Urinary bladder (tissue), 4 donors: ENCODE data around the gene INPP4A. TPM values are rescaled to one million over a fixed set of nuclear protein-coding genes. Genes with fewer than 3 reads are reported as not detected.

Source experiments
- DNase-seq: peaks from one replicate; pipeline ENCODE4 v3.0.0-alpha.2; 2015; ENCODE audit errors: extremely low spot score
- H3K27ac ChIP-seq: one replicate; pipeline ENCODE4 v1.5.1; 2013; ENCODE audit warnings: low read depth, mild to moderate bottlenecking, moderate library complexity
- H3K36me3 ChIP-seq: one replicate; pipeline ENCODE4 v1.6.1; 2013; ENCODE audit warnings: mild to moderate bottlenecking, moderate library complexity; ENCODE audit not compliant: insufficient read depth
- H3K4me1 ChIP-seq: one replicate; pipeline ENCODE4 v1.6.1; 2013; ENCODE audit warnings: mild to moderate bottlenecking, moderate library complexity; ENCODE audit not compliant: insufficient read depth
- H3K4me3 ChIP-seq: one replicate; pipeline ENCODE4 v1.5.1; 2013; ENCODE audit warnings: low read depth, low read length
- WGBS: extraction: QIAGEN DNeasy Blood & Tissue Kit; methylation state at CpG from one replicate; pipeline ENCODE4 v1.1.7; 2013; 5-methylcytosine and 5-hydroxymethylcytosine counted together
- polyA plus RNA-seq: library from polyadenylated mRNA; stranded (reverse); fragments of 200-250 nt; gene quantifications from one replicate; pipeline ENCODE4 v1.2.3, GENCODE V29; 2013
- total RNA-seq: library from RNA; depleted of rRNA; stranded (reverse); fragments of >200 nt; gene quantifications from one replicate; pipeline ENCODE4 v1.2.3, GENCODE V29; 2014
- donor health status: healthy with polysubstance abuse.
- donor health status: healthy.

The INPP4A gene
- total and polyA plus RNA-seq, 2 donors = 19.2 to 32.6 TPM

DNA sequence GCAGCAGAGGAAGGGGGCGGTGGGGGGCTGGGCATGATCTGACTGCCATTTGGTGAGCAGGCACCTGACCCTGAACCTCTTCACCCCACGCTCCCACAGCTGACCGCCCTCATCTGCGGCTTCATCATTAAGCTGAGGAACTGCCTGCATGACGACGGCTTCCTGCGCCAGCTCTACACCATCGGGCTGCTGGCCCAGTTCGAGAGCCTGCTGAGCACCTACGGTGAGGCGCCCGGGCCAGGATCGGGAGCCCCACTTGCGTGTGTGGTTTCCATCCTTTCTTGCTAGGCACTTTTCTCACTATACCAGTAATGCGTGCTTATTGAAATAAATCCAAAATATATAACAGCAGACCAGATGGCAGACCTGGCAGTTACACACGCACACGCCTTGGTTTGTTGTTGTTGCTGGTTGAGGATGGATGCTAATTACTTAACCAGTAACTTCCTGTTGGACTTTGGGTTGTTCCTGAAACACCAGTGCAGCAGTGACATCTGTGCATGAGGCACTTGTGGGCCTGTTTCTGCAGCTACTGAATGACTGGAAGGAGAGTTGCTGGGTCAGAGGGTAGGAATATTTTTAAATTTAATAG, 120.0 kb downstream of the INPP4A start:
- no peaks in the 10 kb centered on the region for H3K4me1 ChIP-seq
- no peak overlapping the region for H3K27ac ChIP-seq
- no peak overlapping the region for H3K4me3 ChIP-seq
- WGBS = 93% methylated on average over 17 of the region's 17 CpGs
- no peaks in the 10 kb centered on the region for H3K36me3 ChIP-seq
- DNase-seq = no peak

DNA sequence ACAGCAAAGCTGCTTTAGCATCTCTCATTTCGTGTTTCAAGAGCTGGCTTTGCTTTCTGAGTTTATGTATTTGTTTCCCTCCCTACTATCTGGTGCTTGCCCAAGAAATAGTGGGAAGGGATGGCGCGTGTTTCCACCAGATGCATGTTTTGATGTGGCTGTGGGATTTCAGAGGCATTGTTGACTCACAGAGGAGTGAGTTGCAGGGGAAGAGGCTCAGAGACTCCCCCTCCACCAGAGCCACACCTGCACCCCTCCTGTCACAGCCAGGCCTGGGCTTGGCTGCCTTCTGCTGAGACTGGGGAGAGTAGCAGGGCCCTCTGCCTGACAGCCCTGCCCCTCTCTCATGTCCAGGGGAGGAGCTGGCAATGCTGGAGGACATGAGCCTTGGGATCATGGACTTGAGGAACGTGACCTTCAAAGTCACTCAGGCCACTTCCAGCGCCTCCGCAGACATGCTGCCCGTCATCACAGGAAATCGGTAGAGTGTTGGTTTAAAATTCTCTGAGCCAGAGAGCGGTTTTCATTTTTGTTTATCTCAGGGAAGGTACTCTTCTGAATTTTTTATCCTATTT, 120.7 kb downstream of the INPP4A start:
- Histone ChIP-seq H3K4me1 (no peaks in the 10 kb centered on the region), H3K27ac (no peak overlapping the region), H3K4me3 (no peak overlapping the region), H3K36me3 (no peaks in the 10 kb centered on the region)
- DNase-seq = no peak
- WGBS = 91% methylated on average over 9 of the region's 9 CpGs

DNA sequence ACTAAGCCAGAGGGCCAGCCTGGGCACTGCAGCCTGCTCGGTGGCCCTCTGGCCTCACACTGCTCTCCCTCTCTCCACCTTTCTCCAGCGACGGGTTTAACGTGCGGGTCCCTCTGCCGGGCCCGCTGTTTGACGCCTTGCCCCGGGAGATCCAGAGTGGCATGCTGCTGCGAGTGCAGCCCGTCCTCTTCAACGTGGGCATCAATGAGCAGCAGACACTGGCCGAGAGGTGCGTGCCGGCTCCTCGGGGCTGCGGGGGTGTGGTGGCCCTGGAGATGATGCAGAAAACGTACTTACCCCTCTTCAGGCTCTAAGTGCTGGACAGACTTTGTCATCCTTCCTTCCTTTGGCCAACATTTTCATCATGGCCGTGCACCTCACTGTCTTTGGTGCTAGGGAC, 121.3 kb downstream of the INPP4A start:
- Histone ChIP-seq H3K4me3 (no peak overlapping the region), H3K4me1 (no peaks in the 10 kb centered on the region), H3K36me3 (no peaks in the 10 kb centered on the region), H3K27ac (no peak overlapping the region)
- WGBS = 95% methylated on average over 19 of the region's 19 CpGs
- no peak for DNase-seq

DNA sequence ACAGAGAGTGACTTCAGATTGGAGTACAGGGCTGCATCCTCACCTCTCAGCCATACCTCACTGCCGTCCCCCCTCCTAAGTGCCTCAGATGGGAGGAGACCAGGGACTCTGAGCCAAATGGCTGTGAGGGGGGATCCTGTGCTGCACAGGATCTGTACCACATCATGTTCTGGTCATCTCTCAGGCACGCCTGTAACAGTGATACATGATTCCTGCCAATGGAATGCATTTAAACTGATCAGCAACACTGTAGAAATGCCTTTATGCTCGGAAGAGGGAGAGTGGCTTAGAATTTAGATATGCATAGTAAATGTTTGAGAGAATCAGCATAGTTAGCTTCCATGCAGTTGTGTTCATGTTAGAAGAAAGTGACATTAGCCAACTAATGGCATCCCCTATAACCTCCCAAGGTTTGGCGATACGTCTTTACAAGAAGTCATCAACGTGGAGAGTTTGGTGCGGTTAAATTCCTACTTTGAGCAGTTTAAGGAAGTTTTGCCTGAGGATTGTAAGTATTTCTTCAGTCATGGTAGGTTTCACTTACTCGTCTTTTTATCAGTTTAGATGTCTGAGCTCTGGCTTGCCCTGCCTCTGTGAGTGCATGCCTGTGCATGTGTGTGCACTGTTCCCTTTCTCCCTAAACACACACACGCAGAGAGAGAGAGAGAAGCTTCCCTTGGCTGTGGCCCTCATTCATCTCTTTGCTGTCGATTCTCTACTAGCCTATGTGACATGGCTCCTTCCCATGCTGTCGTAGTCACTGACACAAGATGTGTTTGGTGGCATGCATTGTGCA, 123.7 kb downstream of the INPP4A start:
- DNase-seq = peak; percentile 11
- no peaks in the 10 kb centered on the region for H3K36me3 ChIP-seq
- no peaks in the 10 kb centered on the region for H3K4me1 ChIP-seq
- no peak overlapping the region for H3K4me3 ChIP-seq
- H3K27ac ChIP-seq = no peak overlapping the region
- WGBS = 89% methylated on average over 11 of the region's 11 CpGs

GRCh38 chr2:98569197-98569793, 124.6 kb downstream of the INPP4A start:
- no peak for DNase-seq
- no peaks in the 10 kb centered on the region for H3K36me3 ChIP-seq
- no peak overlapping the region for H3K27ac ChIP-seq
- H3K4me1 ChIP-seq = no peaks in the 10 kb centered on the region
- no peak overlapping the region for H3K4me3 ChIP-seq
- 70% methylated on average over 19 of the region's 19 CpGs for WGBS

DNA sequence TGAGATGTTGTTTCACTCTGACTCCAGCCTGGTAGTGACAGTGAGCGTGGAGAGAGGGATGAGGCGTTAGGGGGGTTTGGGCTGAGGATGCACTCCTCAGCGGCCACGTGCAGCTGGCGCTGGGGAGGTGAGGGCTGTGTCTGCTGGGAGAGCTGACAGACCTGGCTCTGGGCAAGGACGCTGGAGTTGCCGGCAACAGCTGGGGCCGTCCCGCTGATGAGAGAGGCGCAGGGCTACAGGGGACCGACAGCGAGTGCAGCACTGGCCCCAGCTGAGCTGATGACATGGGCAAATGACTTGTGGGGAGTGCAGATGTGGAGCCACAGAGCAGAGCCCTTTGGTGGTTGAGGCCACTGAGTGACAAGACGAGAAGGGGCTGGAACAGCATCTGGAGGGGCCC, 125.3 kb downstream of the INPP4A start:
- no peak for DNase-seq
- WGBS = 95% methylated on average over 13 of the region's 13 CpGs
- H3K36me3 ChIP-seq = no peaks in the 10 kb centered on the region

GRCh38 chr2:98570356-98570755, 125.7 kb downstream of the INPP4A start:
- H3K4me3 ChIP-seq = no peak overlapping the region
- no peak for DNase-seq
- WGBS = 94% methylated on average over 5 of the region's 5 CpGs
- H3K36me3 ChIP-seq = no peaks in the 10 kb centered on the region
- no peak overlapping the region for H3K27ac ChIP-seq
- no peaks in the 10 kb centered on the region for H3K4me1 ChIP-seq

More for the DNA sequence above, 125.3 kb downstream of the INPP4A start:
- Histone ChIP-seq H3K4me3 (no peak overlapping the region), H3K4me1 (no peaks in the 10 kb centered on the region), H3K27ac (no peak overlapping the region)

- DNase-seq = no peak
- Histone ChIP-seq H3K4me3 (no peak overlapping the region), H3K36me3 (no peaks in the 10 kb centered on the region), H3K4me1 (no peaks in the 10 kb centered on the region), H3K27ac (no peak overlapping the region)
- 93% methylated on average over 13 of the region's 13 CpGs for WGBS
Observed at GRCh38 chr2:98571121-98571701, 126.6 kb downstream of the INPP4A start.

DNA sequence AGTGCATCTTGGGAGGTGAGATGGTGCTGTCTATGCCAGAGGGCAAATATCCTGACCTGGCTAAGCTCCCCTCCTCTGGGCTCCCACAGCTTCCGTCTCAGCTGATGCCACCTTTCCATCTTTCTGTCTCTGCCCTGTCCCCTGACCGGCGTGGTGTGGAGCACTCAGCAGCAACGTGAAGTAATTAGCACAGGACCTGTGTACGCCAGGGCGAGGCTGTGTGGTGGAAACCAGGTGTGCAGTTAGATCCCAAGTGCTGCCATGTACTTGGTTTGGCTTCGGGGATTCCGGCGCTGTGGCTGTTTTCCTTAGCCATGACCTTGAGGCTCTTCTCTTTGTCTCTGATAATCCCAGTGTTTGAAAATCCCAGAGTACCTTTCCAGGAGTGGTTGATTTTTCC, 127.1 kb downstream of the INPP4A start:
- Histone ChIP-seq H3K4me3 (no peak overlapping the region), H3K27ac (no peak overlapping the region), H3K36me3 (no peaks in the 10 kb centered on the region), H3K4me1 (no peaks in the 10 kb centered on the region)
- 91% methylated on average over 9 of the region's 9 CpGs for WGBS
- no peak for DNase-seq

GRCh38 chr2:98572211-98572610, 127.6 kb downstream of the INPP4A start:
- no peaks in the 10 kb centered on the region for H3K36me3 ChIP-seq

GRCh38 chr2:98572676-98573075, 128.0 kb downstream of the INPP4A start:
- Histone ChIP-seq H3K4me3 (no peak overlapping the region), H3K4me1 (no peaks in the 10 kb centered on the region), H3K27ac (no peak overlapping the region), H3K36me3 (no peaks in the 10 kb centered on the region)
- DNase-seq = no peak
- 73% methylated on average over 15 of the region's 15 CpGs for WGBS

More at GRCh38 chr2:98572211-98572610, 127.6 kb downstream of the INPP4A start:
- Histone ChIP-seq H3K27ac (no peak overlapping the region), H3K4me1 (no peaks in the 10 kb centered on the region), H3K4me3 (no peak overlapping the region)
- WGBS = 63% methylated on average over 5 of the region's 5 CpGs
- no peak for DNase-seq

- 82% methylated on average over 13 of the region's 13 CpGs for WGBS
- no peaks in the 10 kb centered on the region for H3K36me3 ChIP-seq
- no peak for DNase-seq
- H3K27ac ChIP-seq = no peak overlapping the region
- H3K4me3 ChIP-seq = no peak overlapping the region
- no peaks in the 10 kb centered on the region for H3K4me1 ChIP-seq
Observed at GRCh38 chr2:98573426-98573825, 128.8 kb downstream of the INPP4A start.

GRCh38 chr2:98576666-98577312, 132.1 kb downstream of the INPP4A start:
- Histone ChIP-seq H3K27ac (no peak overlapping the region), H3K4me1 (no peaks in the 10 kb centered on the region), H3K36me3 (no peaks in the 10 kb centered on the region), H3K4me3 (no peak overlapping the region)
- DNase-seq = no peak
- WGBS = 93% methylated on average over 22 of the region's 22 CpGs
